Activated naive CD4-positive, alpha-beta T cell treated with anti-CD3 and anti-CD28 coated beads, Interleukin-2, amount 10 ng/mL, durations not matched to agents 7 days and 5 days (primary cell): ENCODE data around the gene ARMH1.
"Not testable (repeated sequence)": the region's sequence is repeated elsewhere in the genome, so short reads cannot be mapped to it uniquely, and the experiment has no call there.

ENCODE experiments used
- CTCF ChIA-PET: fragments of 350-600 bp; sonication (Branson Sonifier 250); formaldehyde crosslinking; loops from one replicate; lab custom pipeline; 2021; ENCODE audit warnings: antibody characterized with exemption; lab: Charles Lee
- DNase-seq: peaks from one replicate; pipeline ENCODE4 v3.0.0-alpha.2; 2020
- H3K27ac Mint-ChIP-seq: one replicate; pipeline ENCODE4 v1.8.0; 2021; ENCODE audit warnings: mild to moderate bottlenecking, moderate library complexity, mixed read lengths
- H3K27me3 Mint-ChIP-seq: one replicate; pipeline ENCODE4 v1.8.0; 2021; ENCODE audit warnings: mild to moderate bottlenecking, mixed read lengths
- H3K36me3 Mint-ChIP-seq: one replicate; pipeline ENCODE4 v1.8.0; 2021; ENCODE audit warnings: mixed read lengths
- H3K4me1 Mint-ChIP-seq: one replicate; pipeline ENCODE4 v1.8.0; 2021; ENCODE audit warnings: mixed read lengths
- H3K4me3 Mint-ChIP-seq: one replicate; pipeline ENCODE4 v1.8.0; 2021; ENCODE audit warnings: mild to moderate bottlenecking, moderate library complexity, mixed read lengths
- H3K9me3 Mint-ChIP-seq: one replicate; pipeline ENCODE4 v1.8.0; 2021; ENCODE audit warnings: mixed read lengths

Gene ARMH1

DNA sequence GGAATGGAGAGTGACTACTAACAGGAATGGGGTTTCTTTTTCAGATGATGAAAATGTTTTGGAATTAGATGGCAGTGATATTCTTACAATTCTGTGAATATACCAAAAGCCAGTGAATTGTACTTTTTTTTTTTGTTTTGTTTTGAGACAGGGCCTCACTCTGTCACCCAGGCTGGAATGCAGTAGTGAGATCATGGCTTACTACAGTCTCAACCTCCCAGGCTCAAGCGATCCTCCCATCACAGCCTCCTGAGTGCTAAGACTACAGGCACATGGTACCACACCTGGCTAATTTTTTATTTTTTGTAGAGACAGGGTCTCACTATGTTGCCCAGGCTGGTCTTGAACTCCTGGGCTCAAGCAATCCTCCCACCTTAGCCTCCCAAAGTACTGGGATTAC lies 7.8 kb upstream of the ARMH1 start:
- H3K27ac Mint-ChIP-seq, DNase-seq, H3K27me3 Mint-ChIP-seq, H3K9me3 Mint-ChIP-seq, H3K4me3 Mint-ChIP-seq, H3K4me1 Mint-ChIP-seq, H3K36me3 Mint-ChIP-seq: not testable (repeated sequence)
- CTCF ChIA-PET, result interaction anchor here (5.6 kb wide), 1 partner anchor 14 kb away, joined by 40 read pairs; no protein-coding TSS in a partner anchor

DNA sequence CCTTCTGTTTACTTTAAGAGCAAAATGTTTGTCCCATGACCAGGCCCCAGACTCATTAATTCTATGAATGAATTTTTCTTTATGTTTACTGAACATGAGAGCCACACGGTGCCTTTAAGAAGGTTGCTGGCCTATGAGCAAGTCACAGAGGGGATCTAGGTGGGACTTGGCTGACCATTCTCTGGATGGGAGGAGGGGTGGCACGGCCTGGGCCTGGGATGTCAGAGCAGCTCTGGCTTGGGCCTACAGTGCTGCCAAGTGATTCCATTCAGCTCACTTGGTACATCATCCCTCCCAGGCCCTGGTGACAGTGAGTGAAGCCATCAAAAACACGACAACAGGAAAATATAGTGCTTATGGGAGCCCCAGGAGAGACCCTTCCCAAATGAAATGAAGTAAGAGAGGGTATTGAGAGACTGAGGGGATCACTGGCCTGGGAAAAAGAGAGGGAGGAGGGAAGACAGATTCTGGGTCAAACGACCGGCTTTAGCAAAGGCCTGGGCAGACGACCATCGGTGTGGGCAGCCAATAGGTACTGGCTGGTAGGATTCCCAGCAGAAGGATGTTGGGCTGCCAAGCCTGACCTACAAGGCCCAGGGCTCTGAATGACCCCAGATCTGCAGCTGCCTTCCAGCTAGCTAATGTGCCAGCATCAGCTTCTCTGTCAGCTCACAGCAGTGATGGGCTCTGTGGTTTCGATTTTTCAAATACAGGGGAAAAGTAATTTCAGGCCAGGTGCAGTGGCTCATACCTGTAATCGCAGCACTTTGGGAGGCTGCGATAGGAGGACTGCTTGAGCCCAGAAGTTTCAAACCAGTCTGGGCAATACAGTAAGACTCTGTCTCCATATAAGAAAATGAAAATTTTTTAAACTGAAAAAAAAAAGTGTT lies 3.5 kb upstream of the ARMH1 start:
- DNase-seq, result no peak
- no peaks in the 10 kb centered on the region for H3K36me3 Mint-ChIP-seq
- H3K27ac Mint-ChIP-seq, result no peak overlapping the region
- CTCF ChIA-PET, result interaction anchor here (1.6 kb wide), 1 partner anchor 18 kb away, joined by 7 read pairs; no protein-coding TSS in a partner anchor
- no peaks in the 10 kb centered on the region for H3K9me3 Mint-ChIP-seq
- H3K4me3 Mint-ChIP-seq, result no peak overlapping the region
- H3K4me1 Mint-ChIP-seq, result peaks cover 25% of the 10 kb centered on the region
- no peaks in the 10 kb centered on the region for H3K27me3 Mint-ChIP-seq

DNA sequence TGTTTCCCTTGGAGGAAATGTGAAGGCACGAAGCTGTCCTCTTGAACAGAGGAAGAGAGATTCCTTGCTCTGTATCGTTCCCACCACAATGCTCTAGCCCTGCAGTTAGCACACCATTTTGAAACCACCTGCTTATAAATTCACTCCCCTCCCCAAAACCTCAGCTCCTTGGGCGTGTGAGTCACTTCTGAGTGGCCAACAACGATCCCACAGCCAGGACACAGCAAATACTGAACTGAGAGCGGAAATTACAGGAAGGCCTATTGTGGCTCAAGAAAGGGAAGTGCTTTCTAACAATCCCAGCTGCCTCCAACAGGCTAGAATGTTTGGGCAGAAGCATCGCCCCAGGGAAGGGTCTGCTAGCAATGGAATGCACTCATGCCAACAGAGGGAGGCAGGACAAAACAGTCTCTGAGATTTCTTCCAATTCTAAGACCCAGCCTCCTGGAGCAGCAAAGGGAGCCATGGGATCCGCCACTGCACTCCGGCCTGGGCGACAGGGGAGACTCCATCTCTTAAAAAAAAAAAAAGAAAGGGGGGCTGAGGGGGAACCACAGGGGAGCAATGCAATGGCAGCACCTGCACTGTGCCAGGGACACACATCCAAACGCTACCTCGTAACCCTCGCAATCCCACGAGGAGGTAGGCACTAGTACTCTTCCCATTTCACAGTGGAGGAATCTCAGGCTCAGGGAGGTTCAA lies 2.1 kb upstream of the ARMH1 start:
- Mint-ChIP-seq H3K4me3 (peak overlapping the region; percentile 3), H3K27ac (no peak overlapping the region), H3K27me3 (no peaks in the 10 kb centered on the region), H3K9me3 (no peaks in the 10 kb centered on the region), H3K4me1 (peaks cover 25% of the 10 kb centered on the region), H3K36me3 (no peaks in the 10 kb centered on the region)
- DNase-seq, result no peak
- CTCF ChIA-PET, result interaction anchor here (1.6 kb wide), 1 partner anchor 20 kb away, joined by 7 read pairs; no protein-coding TSS in a partner anchor

DNA sequence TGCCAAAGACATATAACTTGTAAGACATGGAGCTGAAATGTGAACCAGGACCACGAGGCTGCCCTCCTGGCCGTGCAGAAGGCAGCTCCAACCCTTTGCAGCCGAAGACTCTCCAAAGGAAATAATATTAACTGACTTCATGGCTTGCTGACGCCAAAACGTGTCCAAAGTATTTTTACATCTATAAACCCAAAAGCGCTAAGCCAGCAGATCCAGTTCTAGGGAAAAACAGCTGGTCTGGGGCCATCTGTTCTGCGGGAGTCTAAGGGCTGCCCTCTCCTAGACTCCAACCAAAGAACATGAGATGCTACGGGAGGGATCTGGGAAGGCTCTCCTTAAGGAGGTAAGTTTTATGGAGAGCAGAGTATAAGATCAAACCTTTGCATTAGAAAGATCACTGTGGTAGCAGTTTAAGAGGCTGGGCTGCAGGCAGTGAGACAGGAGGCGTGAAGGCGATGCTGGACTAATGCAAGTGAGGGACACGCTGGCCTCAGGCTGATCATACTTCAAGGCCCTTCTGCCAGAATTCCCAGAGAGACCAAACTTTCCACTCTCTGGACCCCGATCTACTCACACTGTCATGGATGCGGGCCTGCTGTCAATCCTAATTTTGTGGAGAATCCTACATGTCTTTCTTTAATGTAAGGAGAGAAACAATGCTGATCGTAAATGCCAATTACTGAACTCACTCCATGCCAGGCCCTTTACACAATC lies 1.4 kb upstream of the ARMH1 start:
- Mint-ChIP-seq H3K9me3 (no peaks in the 10 kb centered on the region), H3K36me3 (no peaks in the 10 kb centered on the region), H3K4me1 (peaks cover 25% of the 10 kb centered on the region), H3K27me3 (no peaks in the 10 kb centered on the region), H3K27ac (peak overlapping the region; percentile 63), H3K4me3 (peak overlapping the region; percentile 82)
- CTCF ChIA-PET, result interaction anchor here (1.3 to 2.0 kb wide), 4 partner anchors 14 to 21 kb away, joined by 3 to 13 read pairs (median 5); no protein-coding TSS in a partner anchor
- no peak for DNase-seq

DNA sequence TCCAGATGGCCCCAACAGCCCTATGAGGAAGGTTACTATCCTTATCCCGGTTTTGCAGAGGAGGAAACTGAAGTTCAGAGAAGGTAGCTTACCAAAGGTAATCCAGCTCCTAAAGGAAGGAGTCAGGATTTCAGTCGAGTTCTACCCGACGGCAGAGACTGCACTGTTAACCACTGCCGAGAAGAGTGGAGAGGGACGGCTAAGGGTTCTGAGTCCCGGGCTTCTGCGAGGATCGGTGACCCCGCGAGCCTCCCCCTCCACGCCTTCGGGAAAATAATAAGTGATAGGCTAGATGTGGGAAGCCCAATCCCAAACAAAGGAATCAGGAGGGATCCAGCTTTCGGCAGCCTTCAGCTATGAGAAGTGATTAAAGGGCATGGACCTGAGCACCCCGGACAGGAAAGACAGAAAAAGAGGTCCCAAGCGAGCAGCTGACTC lies 820 bp upstream of the ARMH1 start:
- Mint-ChIP-seq H3K36me3 (no peaks in the 10 kb centered on the region), H3K27ac (peak overlapping the region; percentile 63), H3K4me1 (peaks cover 25% of the 10 kb centered on the region), H3K9me3 (no peaks in the 10 kb centered on the region), H3K4me3 (peak overlapping the region; percentile 82), H3K27me3 (no peaks in the 10 kb centered on the region)
- CTCF ChIA-PET, result interaction anchor here (0.6 to 2.0 kb wide), 7 partner anchors 11 to 905 kb away, joined by 3 to 13 read pairs (median 3); partner anchors contain the start of gene RNU5D-1
- DNase-seq, result no peak

DNA sequence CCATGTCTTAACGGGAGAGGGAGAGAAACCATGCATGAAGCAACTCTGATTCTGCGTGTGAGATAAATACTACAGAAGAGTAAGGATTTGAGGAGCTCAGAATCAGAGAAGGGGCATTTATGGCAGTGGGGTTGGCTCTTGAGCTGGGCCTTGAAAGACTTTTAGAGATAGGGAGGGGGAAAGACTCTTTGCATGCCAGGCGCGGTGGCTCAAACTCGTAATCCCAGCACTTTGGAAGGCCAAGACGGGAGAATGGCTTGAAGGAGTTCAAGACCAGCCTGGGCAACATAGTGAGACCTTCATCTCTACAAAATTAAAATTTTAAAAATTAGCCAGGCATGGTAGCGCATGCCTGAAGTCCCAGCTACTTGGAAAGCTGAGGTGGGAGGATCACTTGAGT lies 672 bp downstream of the ARMH1 start:
- H3K36me3 Mint-ChIP-seq, result no peaks in the 10 kb centered on the region
- CTCF ChIA-PET, result interaction anchor here (0.6 to 2.0 kb wide), 5 partner anchors 16 to 55 kb away, joined by 3 to 13 read pairs (median 3); partner anchors contain the start of gene RNU5D-1
- peak overlapping the region; percentile 82 for H3K4me3 Mint-ChIP-seq
- peaks cover 25% of the 10 kb centered on the region for H3K4me1 Mint-ChIP-seq
- H3K27me3 Mint-ChIP-seq, result peaks cover 3% of the 10 kb centered on the region
- no peaks in the 10 kb centered on the region for H3K9me3 Mint-ChIP-seq
- peak overlapping the region; percentile 21 for H3K27ac Mint-ChIP-seq
- no peak for DNase-seq

DNA sequence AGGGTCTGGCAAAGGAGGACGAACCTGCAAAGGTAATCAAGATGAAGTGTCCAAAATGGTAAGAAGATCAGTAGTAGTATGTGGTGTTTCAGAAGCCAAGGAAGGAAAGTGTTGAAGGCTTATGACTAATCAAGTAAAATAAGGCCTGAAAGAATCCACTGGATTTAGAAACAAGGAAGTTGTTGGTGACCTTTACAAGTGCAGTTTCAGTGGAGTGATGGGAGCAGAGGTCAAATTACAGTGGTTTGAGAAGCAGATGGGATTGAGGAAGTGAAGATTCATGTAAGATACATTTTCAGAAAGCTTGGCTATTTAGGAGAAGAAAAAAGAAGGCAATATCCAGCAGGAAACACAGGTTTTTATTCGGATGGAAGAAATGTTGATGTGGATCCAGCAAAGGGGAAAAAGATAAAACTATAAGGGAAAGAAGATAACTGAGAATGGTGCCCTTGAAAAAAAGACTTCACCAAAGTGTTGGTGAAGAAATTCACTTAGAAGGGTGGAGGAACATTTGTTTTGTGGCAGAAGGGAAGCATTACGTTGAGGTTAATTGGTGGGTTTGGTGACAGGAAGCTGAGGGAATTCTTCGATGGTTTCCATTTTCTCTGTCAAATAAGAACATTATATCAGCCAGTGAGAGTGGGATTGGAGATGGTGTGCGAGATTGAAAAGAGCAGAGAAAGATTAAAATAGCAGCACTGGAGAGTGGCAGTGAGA lies 2.1 kb downstream of the ARMH1 start:
- no peak overlapping the region for H3K27ac Mint-ChIP-seq
- no peak for DNase-seq
- no peaks in the 10 kb centered on the region for H3K36me3 Mint-ChIP-seq
- peaks cover 25% of the 10 kb centered on the region for H3K4me1 Mint-ChIP-seq
- peaks cover 3% of the 10 kb centered on the region for H3K27me3 Mint-ChIP-seq
- no peaks in the 10 kb centered on the region for H3K9me3 Mint-ChIP-seq
- CTCF ChIA-PET, result interaction anchor here (1.0 to 1.4 kb wide), 3 partner anchors 8 to 24 kb away, joined by 3 to 4 read pairs (median 3); no protein-coding TSS in a partner anchor
- H3K4me3 Mint-ChIP-seq, result no peak overlapping the region

DNA sequence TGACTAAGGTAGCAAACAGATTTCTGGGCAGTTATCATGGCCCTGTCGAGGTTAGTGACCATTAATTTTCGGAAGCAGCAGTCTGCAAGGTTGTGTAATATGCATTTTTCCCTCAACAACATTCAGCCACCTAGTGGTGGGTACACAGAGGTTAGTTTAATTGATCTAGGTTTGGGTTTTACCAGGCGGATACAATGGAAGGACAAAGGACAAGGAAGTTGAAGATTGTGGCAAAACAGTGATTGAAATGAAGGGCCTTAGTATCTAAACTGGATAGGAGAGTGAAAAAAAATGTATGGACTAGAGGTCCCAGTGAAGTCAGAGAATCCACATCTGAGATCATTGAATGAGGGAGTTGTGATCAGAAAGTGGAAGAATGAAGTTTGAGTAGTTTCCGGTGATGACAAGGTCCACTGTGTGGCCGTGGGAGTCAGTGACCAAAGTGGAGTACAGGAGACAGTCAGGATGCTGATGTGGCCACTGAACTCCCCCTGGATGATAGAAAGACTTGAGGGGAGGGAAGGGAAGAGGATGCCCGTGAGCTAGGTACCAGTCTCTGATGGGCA lies 2.8 kb downstream of the ARMH1 start:
- H3K4me3 Mint-ChIP-seq, result no peak overlapping the region
- no peak for DNase-seq
- H3K27me3 Mint-ChIP-seq, result peaks cover 3% of the 10 kb centered on the region
- no peak overlapping the region for H3K27ac Mint-ChIP-seq
- peaks cover 20% of the 10 kb centered on the region for H3K4me1 Mint-ChIP-seq
- no peaks in the 10 kb centered on the region for H3K9me3 Mint-ChIP-seq
- H3K36me3 Mint-ChIP-seq, result no peaks in the 10 kb centered on the region
- CTCF ChIA-PET, result interaction anchor here (0.7 to 1.0 kb wide), 4 partner anchors 15 to 35 kb away, joined by 3 to 4 read pairs (median 3); no protein-coding TSS in a partner anchor

DNA sequence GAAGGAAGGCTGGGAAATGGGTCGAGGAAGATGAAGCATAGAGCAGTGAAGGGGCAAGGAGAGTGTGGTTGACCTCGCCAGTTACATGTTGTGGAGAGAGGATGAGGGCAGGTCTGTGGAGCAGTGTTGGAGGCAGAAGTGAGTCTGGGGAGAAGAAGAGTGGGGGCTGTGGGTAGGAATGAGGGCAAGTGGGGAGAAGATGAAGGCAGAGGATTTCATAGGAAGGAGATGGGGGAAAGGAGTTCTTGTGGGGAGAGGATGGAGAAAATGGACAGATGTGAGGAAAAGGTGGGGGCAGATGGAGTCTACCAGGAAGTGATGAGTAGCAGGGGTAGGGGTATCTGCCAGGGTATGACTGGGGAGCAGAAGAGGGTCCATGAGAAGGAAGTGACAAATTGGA lies 3.6 kb downstream of the ARMH1 start:
- peaks cover 18% of the 10 kb centered on the region for H3K4me1 Mint-ChIP-seq
- CTCF ChIA-PET, result interaction anchor here (0.7 to 1.0 kb wide), 3 partner anchors 14 to 34 kb away, joined by 3 to 4 read pairs (median 3); no protein-coding TSS in a partner anchor
- H3K4me3 Mint-ChIP-seq, result no peak overlapping the region
- no peak overlapping the region for H3K27ac Mint-ChIP-seq
- no peaks in the 10 kb centered on the region for H3K36me3 Mint-ChIP-seq
- no peaks in the 10 kb centered on the region for H3K9me3 Mint-ChIP-seq
- no peak for DNase-seq
- peaks cover 3% of the 10 kb centered on the region for H3K27me3 Mint-ChIP-seq

DNA sequence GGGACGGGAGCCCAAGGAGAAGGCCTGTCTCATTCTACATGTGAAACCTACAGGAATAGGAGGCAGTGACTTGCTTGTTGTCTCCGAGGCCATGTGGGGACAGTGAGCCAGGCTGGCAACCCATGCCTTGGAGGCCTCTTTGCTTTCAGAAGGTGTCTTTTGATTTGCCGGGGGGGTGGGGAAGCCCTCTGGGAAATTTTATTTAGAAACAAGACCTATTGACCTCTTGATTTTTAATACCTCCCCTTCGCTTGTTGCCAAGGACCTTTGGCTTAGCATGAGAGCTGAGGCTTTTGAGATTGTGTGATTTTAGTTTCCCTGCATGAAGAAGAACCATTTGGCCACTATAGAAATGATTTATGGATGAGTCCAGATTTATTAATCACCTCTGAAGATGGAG lies 4.1 kb downstream of the ARMH1 start:
- no peak overlapping the region for H3K27ac Mint-ChIP-seq
- peaks cover 12% of the 10 kb centered on the region for H3K4me1 Mint-ChIP-seq
- no peaks in the 10 kb centered on the region for H3K36me3 Mint-ChIP-seq
- CTCF ChIA-PET, result interaction anchor here (1.3 kb wide), 1 partner anchor 15 kb away, joined by 3 read pairs; no protein-coding TSS in a partner anchor
- no peak for DNase-seq
- no peaks in the 10 kb centered on the region for H3K9me3 Mint-ChIP-seq
- peaks cover 3% of the 10 kb centered on the region for H3K27me3 Mint-ChIP-seq
- H3K4me3 Mint-ChIP-seq, result no peak overlapping the region

DNA sequence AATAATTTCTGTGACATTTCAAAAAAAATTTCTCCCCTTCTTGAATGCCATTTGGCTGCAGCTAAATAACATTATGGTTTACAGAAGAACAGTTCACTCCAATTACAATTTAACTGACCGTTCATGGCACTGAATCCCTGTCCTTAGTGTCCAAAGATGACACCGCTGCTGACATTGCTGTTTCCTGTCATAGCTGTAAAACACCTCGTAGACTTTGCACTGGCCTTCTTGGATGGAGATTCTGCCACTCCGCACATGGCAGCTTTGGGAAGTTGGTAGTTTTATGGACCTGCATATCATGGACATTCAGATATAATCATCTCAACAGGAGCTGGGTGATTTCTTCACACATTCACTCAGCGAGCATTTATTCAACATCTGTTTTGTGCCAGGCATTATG lies 5.0 kb downstream of the ARMH1 start:
- Mint-ChIP-seq H3K27ac (no peak overlapping the region), H3K36me3 (no peaks in the 10 kb centered on the region), H3K27me3 (peaks cover 3% of the 10 kb centered on the region), H3K4me1 (peaks cover 9% of the 10 kb centered on the region), H3K4me3 (no peak overlapping the region), H3K9me3 (no peaks in the 10 kb centered on the region)
- CTCF ChIA-PET, result interaction anchor here (1.3 to 1.8 kb wide), 2 partner anchors 16 to 27 kb away, joined by 3 to 5 read pairs; no protein-coding TSS in a partner anchor
- DNase-seq, result no peak

DNA sequence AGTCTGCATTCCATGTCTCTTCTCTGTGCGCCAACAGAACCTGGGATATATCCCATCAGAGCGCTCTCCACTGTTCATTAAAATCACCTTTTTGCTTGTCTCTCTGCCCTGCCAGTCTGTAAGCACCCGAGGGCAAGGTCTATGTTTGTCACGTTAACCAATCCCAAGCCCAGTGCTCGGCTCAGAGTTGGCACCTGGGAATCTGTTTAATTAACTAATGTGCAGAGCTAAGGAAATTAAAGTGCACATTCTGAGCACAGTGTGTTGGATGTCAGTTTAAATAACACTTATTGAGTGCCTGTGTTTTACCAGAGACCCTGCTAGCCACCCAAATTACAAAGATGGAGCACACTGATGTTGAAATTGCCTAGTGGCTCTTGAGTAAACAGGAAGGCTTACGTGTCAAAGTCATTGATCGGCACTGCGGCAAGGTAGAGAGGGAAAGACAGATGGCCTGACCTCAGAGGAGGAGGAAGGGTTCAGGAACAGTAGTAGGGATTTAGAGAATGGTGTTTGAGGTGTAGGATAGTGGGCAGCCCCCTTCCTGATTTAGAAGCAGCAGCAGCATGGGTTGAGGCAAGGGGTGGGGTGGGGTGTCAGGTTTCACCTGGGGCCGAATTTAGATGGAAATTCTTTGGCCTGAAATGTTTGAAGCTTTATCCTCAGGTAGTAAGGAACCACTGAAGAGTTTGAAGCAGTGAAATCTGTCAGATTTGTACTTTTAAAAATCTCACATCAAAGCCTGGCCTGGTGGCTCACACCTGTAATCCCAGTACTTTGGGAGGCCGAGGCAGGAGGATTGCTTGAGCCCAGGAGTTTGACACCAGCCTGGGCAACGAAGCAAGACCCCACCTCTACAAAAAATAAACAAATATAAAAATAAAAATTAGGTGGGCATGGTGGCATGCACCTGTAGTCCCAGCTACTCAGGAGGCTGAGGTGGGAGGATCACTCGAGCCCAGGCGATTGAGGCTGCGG lies 7.7 kb downstream of the ARMH1 start:
- peaks cover 2% of the 10 kb centered on the region for H3K4me1 Mint-ChIP-seq

More for the DNA sequence above, 7.7 kb downstream of the ARMH1 start:
- H3K27me3 Mint-ChIP-seq, result peaks cover 3% of the 10 kb centered on the region
- DNase-seq, result no peak
- CTCF ChIA-PET, result interaction anchor here (2.0 kb wide), 1 partner anchor 24 kb away, joined by 7 read pairs; no protein-coding TSS in a partner anchor
- H3K27ac Mint-ChIP-seq, result no peak overlapping the region
- H3K9me3 Mint-ChIP-seq, result no peaks in the 10 kb centered on the region
- no peak overlapping the region for H3K4me3 Mint-ChIP-seq
- no peaks in the 10 kb centered on the region for H3K36me3 Mint-ChIP-seq
